GM06990 (cell line): ENCODE measurements around the gene CA9.

Experiments
- DNase-seq: peaks from one replicate; pipeline ENCODE4 v3.0.0-alpha.2; 2011; ENCODE audit not compliant: insufficient read length; ENCODE audit errors: extremely low read depth
- H3K27me3 ChIP-seq: replicated peaks from 2 replicates; pipeline ENCODE4 v1.6.0; 2011; ENCODE audit warnings: low read length; ENCODE audit not compliant: control insufficient read depth, insufficient read depth
- H3K36me3 ChIP-seq: 2 replicates; pipeline ENCODE4 v1.5.1; 2011; ENCODE audit warnings: low read length; ENCODE audit not compliant: control insufficient read depth, insufficient read depth
- H3K4me3 ChIP-seq: replicated peaks from 2 replicates; pipeline ENCODE4 v1.5.1; 2011; ENCODE audit warnings: low read depth, mild to moderate bottlenecking, control low read depth, low read length
- CTCF ChIP-seq: IDR thresholded peaks from 2 replicates; pipeline ENCODE4 v1.5.1; 2011; ENCODE audit warnings: low read length, control low read depth, mild to moderate bottlenecking, inconsistent platforms; ENCODE audit not compliant: insufficient read depth, poor library complexity, severe bottlenecking

Gene CA9

GRCh38 chr9:35679091-35679490, 5.4 kb downstream of the CA9 start:
- H3K36me3 ChIP-seq: no peaks in the 10 kb centered on the region
- TF ChIP-seq CTCF: no peak
- DNase-seq: no peak
- no peak overlapping the region for H3K4me3 ChIP-seq
- H3K27me3 ChIP-seq: no peaks in the 10 kb centered on the region; the same call in 1 of the 2 replicates

GRCh38 chr9:35679766-35680330, 6.1 kb downstream of the CA9 start:
- no peak for TF ChIP-seq CTCF
- H3K27me3 ChIP-seq: no peaks in the 10 kb centered on the region; the same call in 1 of the 2 replicates
- H3K36me3 ChIP-seq: no peaks in the 10 kb centered on the region
- H3K4me3 ChIP-seq: no peak overlapping the region
- DNase-seq: no peak

- no peaks in the 10 kb centered on the region for H3K27me3 ChIP-seq
- no peak overlapping the region for H3K4me3 ChIP-seq
- DNase-seq: no peak
- TF ChIP-seq CTCF: no peak
- H3K36me3 ChIP-seq: no peaks in the 10 kb centered on the region
Measured at GRCh38 chr9:35680331-35681105, 6.8 kb downstream of the CA9 start.

- TF ChIP-seq CTCF: no peak
- Histone ChIP-seq H3K27me3 (no peaks in the 10 kb centered on the region), H3K4me3 (no peak overlapping the region), H3K36me3 (no peaks in the 10 kb centered on the region)
- DNase-seq: no peak
Measured at GRCh38 chr9:35681341-35682002, 7.7 kb downstream of the CA9 start.

- no peak for TF ChIP-seq CTCF
- Histone ChIP-seq H3K27me3 (no peaks in the 10 kb centered on the region), H3K4me3 (no peak overlapping the region), H3K36me3 (no peaks in the 10 kb centered on the region)
- no peak for DNase-seq
Measured at GRCh38 chr9:35682051-35682450, 8.3 kb downstream of the CA9 start.
